Sigmoid colon (tissue), 7 donors: ENCODE data around the gene FUOM. TPM values are rescaled to one million over a fixed set of nuclear protein-coding genes. Genes with fewer than 3 reads are reported as not detected.
"Not testable (repeated sequence)": the region's sequence is repeated elsewhere in the genome, so short reads cannot be mapped to it uniquely, and the experiment has no call there.

ENCODE experiments used
- DNase-seq: peaks from one replicate; pipeline ENCODE4 v3.0.0-alpha.2; 2019
- H3K27ac ChIP-seq, 4 donors: fragments of 200-600 bp; sonication (generic); one replicate each; pipeline ENCODE4 v1.5.1; 2016 to 2019; ENCODE audit warnings: mild to moderate bottlenecking in 1 of 4
- H3K27me3 ChIP-seq, 3 donors: fragments of 200-600 bp; sonication (generic); one replicate each; pipeline ENCODE4 v1.5.1; 2019; ENCODE audit warnings: mild to moderate bottlenecking in 1 of 3
- H3K36me3 ChIP-seq, 4 donors: fragments of 200-600 bp; sonication (generic); one replicate each; pipeline ENCODE4 v1.5.1; 2016 to 2019
- H3K4me1 ChIP-seq, 4 donors: fragments of 200-600 bp; sonication (generic); one replicate each; pipeline ENCODE4 v1.5.1; 2017 to 2019
- H3K4me3 ChIP-seq, 4 donors: fragments of 200-600 bp; sonication (generic); one replicate each; pipeline ENCODE4 v1.5.1; 2017 to 2019; ENCODE audit warnings: mild to moderate bottlenecking in 2 of 4, moderate library complexity in 1 of 4
- H3K9me3 ChIP-seq, 4 donors: fragments of 200-600 bp in 3 of 4; sonication (generic) in 3 of 4; one replicate each; pipeline versions ENCODE4 v1.5.1 to v1.6.1; 2013 to 2019
- CTCF ChIP-seq, 4 experiments: fragments of 450-650 bp in 3 of 4; fragments of 200-600 bp in 1 of 4; IDR thresholded peaks; one replicate each; pipeline ENCODE4 v1.5.1; 2016 to 2019; ENCODE audit warnings: antibody characterized with exemption in 4 of 4, mild to moderate bottlenecking in 3 of 4, moderate library complexity in 2 of 4
- EP300 ChIP-seq, 4 donors: sonication (generic); formaldehyde crosslinking; IDR thresholded peaks; one replicate each; pipeline ENCODE4 v1.6.1; 2017; ENCODE audit warnings: antibody characterized with exemption in 4 of 4
- POLR2A ChIP-seq, 2 donors: fragments of 450-650 bp; IDR thresholded peaks; one replicate each; pipeline ENCODE4 v1.6.1; 2016; ENCODE audit warnings: antibody characterized with exemption in 2 of 2, mild to moderate bottlenecking in 2 of 2, moderate library complexity in 2 of 2
- POLR2AphosphoS5 ChIP-seq, 4 donors: sonication (generic); formaldehyde crosslinking; IDR thresholded peaks; one replicate each; pipeline ENCODE4 v1.6.1; 2017; ENCODE audit warnings: antibody characterized with exemption in 4 of 4
- WGBS, 2 donors: extraction: QIAGEN DNeasy Blood & Tissue Kit; methylation state at CpG; one replicate each; pipeline ENCODE4 v1.1.7; 2013; 5-methylcytosine and 5-hydroxymethylcytosine counted together
- intact Hi-C: fragments of 100-400 bp; cut with DNase I; formaldehyde crosslinking; loops from one replicate; pipeline ENCODE4 v1.15.1; 2023
- polyA plus RNA-seq, 3 donors: library from polyadenylated mRNA; stranded (reverse); fragments of 200-250 nt; gene quantifications; one replicate each; pipeline ENCODE4 v1.2.3, GENCODE V29; 2013
- total RNA-seq, 4 donors: library from RNA; depleted of rRNA; stranded (reverse); fragments of >200 nt; gene quantifications; one replicate each; pipeline ENCODE4 v1.1.0, GENCODE V29; 2016
- donor health status: healthy with polysubstance abuse.
- donor health status: Bipolar disorder and iron deficiency.
- donor health status: healthy.

Gene FUOM
- total and polyA plus RNA-seq, 7 donors: 8.0 to 98.0 (median 25.7) TPM

GRCh38 chr10:133388236-133388972 is 30.6 kb upstream of the FUOM start:
- 82 to 90% methylated on average over 17 of the region's 17 CpGs for WGBS, 2 donors
- DNase-seq: peak; percentile 52
- intact Hi-C loops: no loop called here
- no peak overlapping the region for H3K27ac ChIP-seq
- H3K36me3 ChIP-seq: peaks cover 0 to 32% (median 3%) of the 10 kb centered on the region in 4 donors
- TF ChIP-seq EP300 (IDR thresholded peaks at IDR 0.05): no peak
- TF ChIP-seq POLR2A (IDR thresholded peaks at IDR 0.05): no peak
- TF ChIP-seq CTCF (IDR thresholded peaks at IDR 0.05): no peak
- no peak for TF ChIP-seq POLR2AphosphoS5 (IDR thresholded peaks at IDR 0.05)
- H3K4me3 ChIP-seq: no peak overlapping the region
- H3K4me1 ChIP-seq: peaks cover 0 to 2% (median 0%) of the 10 kb centered on the region in 4 donors
- no peaks in the 10 kb centered on the region for H3K27me3 ChIP-seq
- no peaks in the 10 kb centered on the region for H3K9me3 ChIP-seq

DNA sequence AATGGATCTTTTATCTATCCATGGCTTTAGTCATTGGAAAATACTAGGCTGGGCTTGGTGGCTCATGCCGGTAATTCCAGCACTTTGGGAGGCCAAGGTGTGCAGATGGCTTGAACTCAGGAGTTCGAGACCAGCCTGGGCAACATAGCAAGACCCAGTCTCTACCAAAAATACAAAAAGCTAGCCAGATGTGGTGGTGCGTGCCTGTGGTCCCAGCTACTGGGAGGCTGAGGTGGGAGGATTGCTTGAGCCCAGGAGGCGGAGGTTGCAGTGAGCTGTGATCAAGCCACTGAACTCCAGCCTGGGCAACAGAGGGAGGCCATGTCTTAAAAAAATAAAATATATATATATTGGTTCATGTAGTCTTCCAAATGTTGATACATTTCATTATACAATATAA is 29.1 kb upstream of the FUOM start:
- H3K4me1 ChIP-seq, intact Hi-C loops, H3K9me3 ChIP-seq, H3K4me3 ChIP-seq, H3K27me3 ChIP-seq, H3K27ac ChIP-seq: not testable (repeated sequence)
- peak; percentile 4 for DNase-seq
- 98% methylated on average over 4 of the region's 4 CpGs for WGBS, 2 donors
- peaks cover 0 to 38% (median 3%) of the 10 kb centered on the region in 4 donors for H3K36me3 ChIP-seq

- no peak overlapping the region for H3K27ac ChIP-seq
- no peak for DNase-seq
- no peak for TF ChIP-seq EP300 (IDR thresholded peaks at IDR 0.05)
- TF ChIP-seq CTCF (IDR thresholded peaks at IDR 0.05): no peak
- TF ChIP-seq POLR2AphosphoS5 (IDR thresholded peaks at IDR 0.05): no peak
- no peak for TF ChIP-seq POLR2A (IDR thresholded peaks at IDR 0.05)
- WGBS, 2 donors: 91 to 94% methylated on average over 2 of the region's 2 CpGs
- intact Hi-C loops: no loop called here
- H3K36me3 ChIP-seq: peaks cover 0 to 36% (median 3%) of the 10 kb centered on the region in 4 donors
- no peaks in the 10 kb centered on the region for H3K27me3 ChIP-seq
- H3K9me3 ChIP-seq: no peaks in the 10 kb centered on the region
- H3K4me3 ChIP-seq: no peak overlapping the region
- peaks cover 0 to 4% (median 1%) of the 10 kb centered on the region in 4 donors for H3K4me1 ChIP-seq
These were observed 27.4 kb upstream of the FUOM start for GRCh38 chr10:133385214-133385613.

DNA sequence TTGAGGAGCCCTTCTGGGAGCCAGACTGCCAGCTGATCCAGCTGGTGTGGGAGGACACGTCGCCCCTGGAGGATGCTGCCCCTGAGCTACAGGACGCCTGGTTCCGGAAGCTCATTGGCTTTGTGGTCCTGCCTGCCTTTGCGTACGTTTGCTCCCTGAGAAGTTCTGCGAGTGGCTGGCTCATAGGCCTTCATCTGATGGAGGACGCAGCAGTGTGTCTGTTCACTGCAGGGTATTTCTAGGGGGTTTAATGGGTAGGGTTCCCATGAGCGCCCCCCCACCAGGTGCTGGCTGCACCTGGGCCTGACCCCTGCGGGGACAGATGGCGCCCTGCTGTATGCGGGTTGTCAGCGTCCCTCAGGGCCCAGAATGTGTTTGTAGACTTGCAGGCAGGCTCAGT is 26.3 kb upstream of the FUOM start:
- Histone ChIP-seq H3K36me3 (peaks cover 0 to 26% (median 0%) of the 10 kb centered on the region in 4 donors), H3K27me3 (no peaks in the 10 kb centered on the region), H3K4me1 (peaks cover 0 to 15% (median 9%) of the 10 kb centered on the region in 4 donors), H3K27ac (no peak overlapping the region), H3K4me3 (no peak overlapping the region), H3K9me3 (no peaks in the 10 kb centered on the region)
- intact Hi-C loops: no loop called here
- DNase-seq: no peak
- TF ChIP-seq POLR2AphosphoS5 (IDR thresholded peaks at IDR 0.05) (no peak), EP300 (IDR thresholded peaks at IDR 0.05) (no peak), POLR2A (IDR thresholded peaks at IDR 0.05) (no peak), CTCF (IDR thresholded peaks at IDR 0.05) (no peak)
- 93 to 96% methylated on average over 13 of the region's 13 CpGs for WGBS, 2 donors

DNA sequence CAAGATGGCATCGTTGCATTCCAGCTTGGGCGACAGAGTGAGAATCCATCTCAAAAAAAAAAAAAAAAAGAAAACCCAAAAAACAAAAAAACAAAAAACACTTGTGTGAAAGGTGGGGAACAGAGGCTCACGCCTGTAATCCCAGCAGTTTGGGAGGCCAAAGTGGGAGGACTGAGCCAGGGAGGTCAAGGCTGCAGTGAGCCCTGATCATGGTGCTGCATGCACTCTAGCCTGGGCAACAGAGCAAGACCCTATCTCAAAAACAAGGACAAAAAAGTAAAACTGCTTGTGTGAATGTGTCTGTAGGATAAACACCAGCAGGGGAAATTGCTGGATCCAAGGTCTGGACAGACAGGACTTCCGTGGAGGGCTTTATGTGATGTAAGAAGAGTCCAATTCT is 25.7 kb upstream of the FUOM start:
- Histone ChIP-seq H3K36me3 (peaks cover 0 to 26% (median 0%) of the 10 kb centered on the region in 4 donors), H3K27ac (no peak overlapping the region), H3K4me1 (peaks cover 0 to 15% (median 9%) of the 10 kb centered on the region in 4 donors), H3K4me3 (no peak overlapping the region), H3K9me3 (no peaks in the 10 kb centered on the region), H3K27me3 (no peaks in the 10 kb centered on the region)
- DNase-seq: no peak
- TF ChIP-seq POLR2A (IDR thresholded peaks at IDR 0.05) (no peak), POLR2AphosphoS5 (IDR thresholded peaks at IDR 0.05) (no peak), CTCF (IDR thresholded peaks at IDR 0.05) (no peak), EP300 (IDR thresholded peaks at IDR 0.05) (no peak)
- 95% methylated on average over 4 of the region's 4 CpGs for WGBS, 2 donors
- intact Hi-C loops: no loop called here
